Smooth muscle cell (in vitro differentiated cells): ENCODE data around the gene HSPB2. TPM values are rescaled to one million over a fixed set of nuclear protein-coding genes. Genes with fewer than 3 reads are reported as not detected.
"Not testable (repeated sequence)": the region's sequence is repeated elsewhere in the genome, so short reads cannot be mapped to it uniquely, and the experiment has no call there.

Source experiments
- DNase-seq: peaks from one replicate; lab custom pipeline; 2025; ENCODE audit not compliant: unreplicated experiment; lab: John Stamatoyannopoulos, UW
- H2AFZ ChIP-seq: fragments of 200-600 bp; sonication (generic); 2 replicates; pipeline ENCODE4 v1.6.0; 2016; ENCODE audit warnings: antibody characterized with exemption, low read depth, mild to moderate bottlenecking
- H3F3A ChIP-seq: fragments of 200-600 bp; sonication (generic); 2 replicates; pipeline ENCODE4 v1.6.0; 2017; ENCODE audit warnings: antibody characterized with exemption, low read depth
- H3K27ac ChIP-seq: fragments of 200-600 bp; sonication (generic); 2 replicates; pipeline ENCODE4 v1.5.1; 2016; ENCODE audit warnings: low read depth, mild to moderate bottlenecking
- H3K27me3 ChIP-seq: fragments of 200-600 bp; sonication (generic); 2 replicates; pipeline ENCODE4 v1.6.1; 2016; ENCODE audit warnings: low read depth, mild to moderate bottlenecking
- H3K36me3 ChIP-seq: fragments of 200-600 bp; sonication (generic); 2 replicates; pipeline ENCODE4 v1.5.1; 2016; ENCODE audit warnings: low read depth
- H3K4me1 ChIP-seq: fragments of 200-600 bp; sonication (generic); 2 replicates; pipeline ENCODE4 v1.5.1; 2016; ENCODE audit warnings: low read depth
- H3K4me2 ChIP-seq: fragments of 200-600 bp; sonication (generic); 2 replicates; pipeline ENCODE4 v1.6.0; 2016; ENCODE audit warnings: mild to moderate bottlenecking
- H3K4me3 ChIP-seq: fragments of 200-600 bp; sonication (generic); 2 replicates; pipeline ENCODE4 v1.5.1; 2016; ENCODE audit warnings: mild to moderate bottlenecking
- H3K79me2 ChIP-seq: fragments of 200-600 bp; sonication (generic); 2 replicates; pipeline ENCODE4 v1.6.0; 2016; ENCODE audit warnings: low read depth, mild to moderate bottlenecking
- H3K9ac ChIP-seq: fragments of 200-600 bp; sonication (generic); 2 replicates; pipeline ENCODE4 v1.6.0; 2016; ENCODE audit warnings: low read depth
- H3K9me3 ChIP-seq: fragments of 200-600 bp; sonication (generic); replicated peaks from 2 replicates; pipeline ENCODE4 v1.5.1; 2016; ENCODE audit warnings: low read depth
- H4K20me1 ChIP-seq: fragments of 200-600 bp; sonication (generic); 2 replicates; pipeline ENCODE4 v1.6.0; 2016; ENCODE audit warnings: low read depth
- CTCF ChIP-seq: fragments of 200-600 bp; sonication (generic); IDR thresholded peaks from 2 replicates; pipeline ENCODE4 v1.5.1; 2017; ENCODE audit warnings: borderline replicate concordance, mild to moderate bottlenecking, antibody characterized with exemption; ENCODE audit not compliant: insufficient read depth, poor library complexity, severe bottlenecking
- WGBS: methylation state at CpG from one replicate; pipeline ENCODE4 v1.1.7; 2016; ENCODE audit warnings: low lambda C conversion rate; 5-methylcytosine and 5-hydroxymethylcytosine counted together
- polyA plus RNA-seq: library from polyadenylated mRNA; unstranded; fragments of >200 nt; fragmentation: Nextera tagmentation; extraction: Ambion mirVana; gene quantifications from 2 replicates; pipeline ENCODE4 v1.2.1, GENCODE V29; 2016
- total RNA-seq: library from RNA; depleted of rRNA; stranded (reverse); fragments of >200 nt; gene quantifications from 2 replicates; pipeline ENCODE4 v1.2.3, GENCODE V29; 2014

HSPB2 gene
- total and polyA plus RNA-seq, 2 experiments from 2014 or later: 0.18 TPM; not detected in 1

- peak; percentile 99 for DNase-seq
- H3K36me3 ChIP-seq: no peaks in the 10 kb centered on the region
- peaks cover 3% of the 10 kb centered on the region for H3F3A ChIP-seq
- H3K4me3 ChIP-seq: peak overlapping the region; percentile 60
- no peaks in the 10 kb centered on the region for H3K9me3 ChIP-seq
- H3K4me2 ChIP-seq: peak overlapping the region; percentile 85
- peaks cover 29% of the 10 kb centered on the region for H3K4me1 ChIP-seq
- no peaks in the 10 kb centered on the region for H3K79me2 ChIP-seq
- no peak for TF ChIP-seq CTCF
- H4K20me1 ChIP-seq: no peaks in the 10 kb centered on the region
- peak overlapping the region; percentile 81 for H2AFZ ChIP-seq
- H3K27me3 ChIP-seq: no peaks in the 10 kb centered on the region
- WGBS: under 1% methylated on average over 44 of the region's 47 CpGs
- peak overlapping the region; percentile 73 for H3K27ac ChIP-seq
- H3K9ac ChIP-seq: peak overlapping the region; percentile 63
Observed at GRCh38 chr11:111926505-111927391, 14.2 kb downstream of the HSPB2 start.

- WGBS: 84% methylated on average over 4 of the region's 4 CpGs
- no peak overlapping the region for H3K27ac ChIP-seq
- no peak for TF ChIP-seq CTCF
- no peaks in the 10 kb centered on the region for H3K27me3 ChIP-seq
- no peak overlapping the region for H2AFZ ChIP-seq
- no peak overlapping the region for H3K9ac ChIP-seq
- DNase-seq: no peak
- no peak overlapping the region for H3K4me2 ChIP-seq
- H3K79me2 ChIP-seq: no peaks in the 10 kb centered on the region
- H3K4me1 ChIP-seq: peaks cover 16% of the 10 kb centered on the region
- H3K36me3 ChIP-seq: no peaks in the 10 kb centered on the region
- peaks cover 23% of the 10 kb centered on the region for H3F3A ChIP-seq
- H3K9me3 ChIP-seq: no peaks in the 10 kb centered on the region
- no peaks in the 10 kb centered on the region for H4K20me1 ChIP-seq
- no peak overlapping the region for H3K4me3 ChIP-seq
Observed at GRCh38 chr11:111930472-111930871, 17.9 kb downstream of the HSPB2 start.

- Histone ChIP-seq H3F3A (peaks cover 34% of the 10 kb centered on the region), H3K9me3 (no peaks in the 10 kb centered on the region), H3K27ac (peak overlapping the region; percentile 97), H3K4me2 (no peak overlapping the region), H3K27me3 (no peaks in the 10 kb centered on the region), H3K79me2 (no peaks in the 10 kb centered on the region), H3K36me3 (no peaks in the 10 kb centered on the region), H3K4me1 (peaks cover 18% of the 10 kb centered on the region), H2AFZ (no peak overlapping the region), H3K4me3 (no peak overlapping the region), H3K9ac (peak overlapping the region; percentile 34), H4K20me1 (no peaks in the 10 kb centered on the region)
- 29% methylated on average over 2 of the region's 2 CpGs for WGBS
- no peak for DNase-seq
- TF ChIP-seq CTCF: no peak
Observed at GRCh38 chr11:111932611-111932950, 20.0 kb downstream of the HSPB2 start.

GRCh38 chr11:111933176-111933575 is 20.6 kb downstream of the HSPB2 start:
- 95% methylated on average over 14 of the region's 14 CpGs for WGBS

More at GRCh38 chr11:111933176-111933575, 20.6 kb downstream of the HSPB2 start:
- not testable (repeated sequence) for H3K36me3 ChIP-seq, H3K9me3 ChIP-seq, H4K20me1 ChIP-seq, DNase-seq, H3K4me2 ChIP-seq, H2AFZ ChIP-seq, H3K79me2 ChIP-seq, H3K4me3 ChIP-seq, H3K27me3 ChIP-seq
- Histone ChIP-seq H3F3A (peaks cover 40% of the 10 kb centered on the region), H3K27ac (peak overlapping the region; percentile 97), H3K9ac (peak overlapping the region; percentile 34), H3K4me1 (peaks cover 24% of the 10 kb centered on the region)
